ENCODE measurements around the gene KCNN3. TPM values are rescaled to one million over a fixed set of nuclear protein-coding genes. Genes with fewer than 3 reads are reported as not detected.

The KCNN3 gene
- total RNA-seq, 2 experiments from 2014 or later, result 0.06 TPM; not detected in 1

GRCh38 chr1:154791292-154792166 is 78.6 kb downstream of the KCNN3 start:
- POLR2A ChIA-PET, result interaction anchor here (0.6 to 1.8 kb wide), 13 partner anchors 10 to 694 kb away, joined by 3 to 13 read pairs (median 3); partner anchors contain the start of gene PMVK
- Mint-ChIP-seq H3K4me3 (peak overlapping the region; percentile 79), H3K27me3 (peaks cover 8% of the 10 kb centered on the region)

GRCh38 chr1:154788886-154789285 is 81.2 kb downstream of the KCNN3 start:
- H3K27ac Mint-ChIP-seq, result no peak overlapping the region
- H3K27me3 Mint-ChIP-seq, result peaks cover 7% of the 10 kb centered on the region
- peaks cover 54% of the 10 kb centered on the region for H3K4me1 Mint-ChIP-seq
- no peaks in the 10 kb centered on the region for H3K9me3 Mint-ChIP-seq
- POLR2A ChIA-PET, result no interaction called here
- DNase-seq (no peak), ATAC-seq (ENCODE audit: low read depth) (no peak)
- no peak overlapping the region for H3K4me3 Mint-ChIP-seq
- peaks cover 4% of the 10 kb centered on the region for H3K36me3 Mint-ChIP-seq

More at GRCh38 chr1:154791292-154792166, 78.6 kb downstream of the KCNN3 start:
- peaks cover 33% of the 10 kb centered on the region for H3K4me1 Mint-ChIP-seq
- H3K36me3 Mint-ChIP-seq, result no peaks in the 10 kb centered on the region
- H3K27ac Mint-ChIP-seq, result peak overlapping the region; percentile 91
- no peaks in the 10 kb centered on the region for H3K9me3 Mint-ChIP-seq
- peak; percentile 79 for DNase-seq
- peak; percentile 98 for ATAC-seq (ENCODE audit: low read depth)

GRCh38 chr1:154788110-154788870 is 81.8 kb downstream of the KCNN3 start:
- H3K9me3 Mint-ChIP-seq, result no peaks in the 10 kb centered on the region
- H3K36me3 Mint-ChIP-seq, result peaks cover 6% of the 10 kb centered on the region
- peak overlapping the region; percentile 34 for H3K27ac Mint-ChIP-seq
- POLR2A ChIA-PET, result no interaction called here
- DNase-seq, result no peak
- H3K4me3 Mint-ChIP-seq, result no peak overlapping the region
- no peak for ATAC-seq (ENCODE audit: low read depth)
- peaks cover 55% of the 10 kb centered on the region for H3K4me1 Mint-ChIP-seq
- H3K27me3 Mint-ChIP-seq, result peaks cover 5% of the 10 kb centered on the region

- no peaks in the 10 kb centered on the region for H3K9me3 Mint-ChIP-seq
- H3K4me3 Mint-ChIP-seq, result no peak overlapping the region
- peaks cover 45% of the 10 kb centered on the region for H3K4me1 Mint-ChIP-seq
- H3K27ac Mint-ChIP-seq, result no peak overlapping the region
- H3K27me3 Mint-ChIP-seq, result no peaks in the 10 kb centered on the region
- POLR2A ChIA-PET, result no interaction called here
- DNase-seq (no peak), ATAC-seq (ENCODE audit: low read depth) (no peak)
- peaks cover 6% of the 10 kb centered on the region for H3K36me3 Mint-ChIP-seq
Measured at GRCh38 chr1:154786804-154787570, 83.1 kb downstream of the KCNN3 start.

GRCh38 chr1:154784924-154785531 is 85.1 kb downstream of the KCNN3 start:
- H3K4me3 Mint-ChIP-seq, result peak overlapping the region; percentile 59
- ATAC-seq (ENCODE audit: low read depth) (peak; percentile 95), DNase-seq (peak; percentile 56)
- peak overlapping the region; percentile 97 for H3K27ac Mint-ChIP-seq
- no peaks in the 10 kb centered on the region for H3K27me3 Mint-ChIP-seq
- peaks cover 6% of the 10 kb centered on the region for H3K36me3 Mint-ChIP-seq
- no peaks in the 10 kb centered on the region for H3K9me3 Mint-ChIP-seq
- peaks cover 28% of the 10 kb centered on the region for H3K4me1 Mint-ChIP-seq
- POLR2A ChIA-PET, result interaction anchor here (0.7 to 1.2 kb wide), 4 partner anchors 24 to 903 kb away, joined by 3 to 5 read pairs (median 5); partner anchors contain the start of gene PMVK

GRCh38 chr1:154784416-154784815 is 85.7 kb downstream of the KCNN3 start:
- no peak for DNase-seq
- no peaks in the 10 kb centered on the region for H3K9me3 Mint-ChIP-seq
- POLR2A ChIA-PET, result interaction anchor here (0.7 to 1.2 kb wide), 2 partner anchors 24 to 152 kb away, joined by 3 to 5 read pairs; partner anchors contain the start of gene PMVK
- ATAC-seq (ENCODE audit: low read depth), result peak; percentile 11
- peaks cover 6% of the 10 kb centered on the region for H3K36me3 Mint-ChIP-seq
- H3K4me1 Mint-ChIP-seq, result peaks cover 28% of the 10 kb centered on the region
- H3K27ac Mint-ChIP-seq, result peak overlapping the region; percentile 97
- peak overlapping the region; percentile 59 for H3K4me3 Mint-ChIP-seq
- no peaks in the 10 kb centered on the region for H3K27me3 Mint-ChIP-seq

- Mint-ChIP-seq H3K27ac (peak overlapping the region; percentile 97), H3K36me3 (peaks cover 6% of the 10 kb centered on the region), H3K27me3 (no peaks in the 10 kb centered on the region), H3K9me3 (peaks cover under 1% of the 10 kb centered on the region), H3K4me1 (peaks cover 28% of the 10 kb centered on the region), H3K4me3 (no peak overlapping the region)
- POLR2A ChIA-PET, result interaction anchor here (1.2 kb wide), 1 partner anchor 152 kb away, joined by 3 read pairs; the partner anchor contains the start of gene PMVK
- ATAC-seq (ENCODE audit: low read depth) (no peak), DNase-seq (no peak)
Measured at GRCh38 chr1:154783976-154784375, 86.1 kb downstream of the KCNN3 start.

- POLR2A ChIA-PET, result no interaction called here
- Mint-ChIP-seq H3K4me3 (no peak overlapping the region), H3K27me3 (no peaks in the 10 kb centered on the region), H3K36me3 (peaks cover 9% of the 10 kb centered on the region), H3K9me3 (peaks cover 3% of the 10 kb centered on the region), H3K4me1 (peaks cover 20% of the 10 kb centered on the region), H3K27ac (no peak overlapping the region)
- ATAC-seq (ENCODE audit: low read depth) (no peak), DNase-seq (no peak)
Measured at GRCh38 chr1:154780541-154780940, 89.5 kb downstream of the KCNN3 start.

GRCh38 chr1:154779551-154780189 is 90.4 kb downstream of the KCNN3 start:
- H3K27ac Mint-ChIP-seq, result no peak overlapping the region
- POLR2A ChIA-PET, result no interaction called here
- H3K27me3 Mint-ChIP-seq, result no peaks in the 10 kb centered on the region
- peaks cover 12% of the 10 kb centered on the region for H3K4me1 Mint-ChIP-seq
- peaks cover 3% of the 10 kb centered on the region for H3K9me3 Mint-ChIP-seq
- ATAC-seq (ENCODE audit: low read depth) (no peak), DNase-seq (no peak)
- H3K4me3 Mint-ChIP-seq, result no peak overlapping the region
- peaks cover 9% of the 10 kb centered on the region for H3K36me3 Mint-ChIP-seq

GRCh38 chr1:154778944-154779343 is 91.1 kb downstream of the KCNN3 start:
- Mint-ChIP-seq H3K9me3 (peaks cover 3% of the 10 kb centered on the region), H3K36me3 (peaks cover 5% of the 10 kb centered on the region), H3K27me3 (no peaks in the 10 kb centered on the region), H3K4me1 (peaks cover 5% of the 10 kb centered on the region), H3K27ac (no peak overlapping the region), H3K4me3 (no peak overlapping the region)
- POLR2A ChIA-PET, result no interaction called here
- ATAC-seq (ENCODE audit: low read depth), result no peak
- no peak for DNase-seq

- Mint-ChIP-seq H3K9me3 (peaks cover 3% of the 10 kb centered on the region), H3K4me3 (no peak overlapping the region), H3K27me3 (no peaks in the 10 kb centered on the region), H3K36me3 (peaks cover 2% of the 10 kb centered on the region), H3K27ac (no peak overlapping the region), H3K4me1 (peaks cover under 1% of the 10 kb centered on the region)
- ATAC-seq (ENCODE audit: low read depth), result no peak
- POLR2A ChIA-PET, result no interaction called here
- no peak for DNase-seq
Measured at GRCh38 chr1:154778275-154778674, 91.8 kb downstream of the KCNN3 start.

GRCh38 chr1:154777781-154778180 is 92.3 kb downstream of the KCNN3 start:
- DNase-seq (no peak), ATAC-seq (ENCODE audit: low read depth) (no peak)
- H3K9me3 Mint-ChIP-seq, result peaks cover 3% of the 10 kb centered on the region
- H3K4me1 Mint-ChIP-seq, result no peaks in the 10 kb centered on the region
- H3K27me3 Mint-ChIP-seq, result no peaks in the 10 kb centered on the region
- peaks cover 2% of the 10 kb centered on the region for H3K36me3 Mint-ChIP-seq
- POLR2A ChIA-PET, result no interaction called here
- H3K4me3 Mint-ChIP-seq, result no peak overlapping the region
- H3K27ac Mint-ChIP-seq, result no peak overlapping the region

Data from activated naive CD8-positive, alpha-beta T cell treated with anti-CD3 and anti-CD28 coated beads, Interleukin-2, amount 10 ng/mL, durations not matched to agents 7 days and 5 days (primary cell).